K562 (cell line): Measurements from ENCODE around the gene MINDY4. TPM values are rescaled to one million over a fixed set of nuclear protein-coding genes. Genes with fewer than 3 reads are reported as not detected.

Experiments
- ATAC-seq: fragments of 200-7000 bp; cut with Tn5 transposase; 3 replicates; pipeline ENCODE4 v1.9.1; 2020; ENCODE audit warnings: moderate library complexity
- BruUV-seq: library from RNA; stranded (reverse); fragments of 400-500 nt; replicated peaks from 2 replicates; lab custom pipeline; 2021; lab: Mats Ljungman, UMichigan
- CTCF ChIA-PET: fragments of 300-600 bp; formaldehyde crosslinking; extraction: SDS; loops from one replicate; lab custom pipeline; 2021; ENCODE audit warnings: low intra/inter-chr PET ratio; lab: Yijun Ruan, JAX
- POLR2A ChIA-PET: fragments of 300-600, 350-650 bp; sonication (Branson Sonifier 250); formaldehyde crosslinking; extraction: SDS; loops from one replicate; lab custom pipeline; 2021; ENCODE audit warnings: antibody characterized with exemption, inconsistent platforms; lab: Yijun Ruan, JAX
- DNase-seq, 4 experiments: peaks; one replicate each; pipeline versions ENCODE4 v3.0.0 to v3.0.0-alpha.2; 2011 to 2018; ENCODE audit warnings: low spot score in 3 of 4, mixed read lengths in 3 of 4; ENCODE audit errors: extremely low read depth in 1 of 4
- FAIRE-seq: peaks from 2 replicates; lab custom pipeline; 2011; peaks lifted over from hg19 to GRCh38; lab: Jason Lieb, UNC
- H2AFZ ChIP-seq: 2 replicates; pipeline ENCODE4 v1.6.0; 2011; ENCODE audit warnings: low read depth, low read length, control low read depth, inconsistent platforms
- H3K27ac ChIP-seq: fragments of 200-600 bp; 3 replicates; pipeline ENCODE4 v1.8.0; 2011; ENCODE audit warnings: low read depth, mild to moderate bottlenecking, control low read depth, inconsistent platforms, low read length, moderate library complexity, mixed read lengths; ENCODE audit errors: extremely low read depth
- H3K27me3 ChIP-seq, 2 experiments: fragments of 300-600 bp in 1 of 2; 2 replicates in 1 of 2; 3 replicates in 1 of 2; pipeline versions ENCODE4 v1.6.0 to v1.8.0; 2011; ENCODE audit warnings: inconsistent platforms in 2 of 2, low read length in 2 of 2, mild to moderate bottlenecking in 1 of 2, mixed read lengths in 1 of 2, moderate library complexity in 1 of 2; ENCODE audit not compliant: control insufficient read depth in 2 of 2, insufficient read depth in 2 of 2
- H3K36me3 ChIP-seq: fragments of 300-600 bp; 3 replicates; pipeline ENCODE4 v1.8.0; 2011; ENCODE audit warnings: mild to moderate bottlenecking, low read length, inconsistent platforms; ENCODE audit not compliant: control insufficient read depth, insufficient read depth
- H3K4me1 ChIP-seq, 2 experiments: fragments of 200-600 bp in 1 of 2; replicated peaks in 1 of 2; 2 replicates in 1 of 2; 3 replicates in 1 of 2; pipeline versions ENCODE4 v1.5.1 to v1.8.0; 2011; ENCODE audit warnings: inconsistent platforms in 2 of 2, low read length in 2 of 2, mild to moderate bottlenecking in 1 of 2, mixed read lengths in 1 of 2, moderate library complexity in 1 of 2; ENCODE audit not compliant: control insufficient read depth in 2 of 2, insufficient read depth in 2 of 2
- H3K4me2 ChIP-seq: 2 replicates; pipeline ENCODE4 v1.6.1; 2011; ENCODE audit warnings: low read length, control low read depth, inconsistent platforms, mixed read lengths; ENCODE audit not compliant: insufficient read depth
- H3K4me3 ChIP-seq: fragments of 200-600 bp; sonication (generic), shearing (Covaris generic); 2 replicates; pipeline ENCODE4 v1.5.1; 2016; ENCODE audit warnings: control low read depth, inconsistent platforms
- H3K79me2 ChIP-seq: fragments of 200-600 bp; 3 replicates; pipeline ENCODE4 v1.8.0; 2011; ENCODE audit warnings: low read length, inconsistent platforms; ENCODE audit not compliant: control insufficient read depth, insufficient read depth
- H3K9ac ChIP-seq, 2 experiments: 2 replicates each; pipeline versions ENCODE4 v1.6.0 to v1.6.1; 2011; ENCODE audit warnings: low read depth in 2 of 2, low read length in 2 of 2, control low read depth in 1 of 2, inconsistent platforms in 1 of 2, mild to moderate bottlenecking in 1 of 2, mixed read lengths in 1 of 2; ENCODE audit not compliant: insufficient read depth in 1 of 2
- H3K9me1 ChIP-seq: one replicate; pipeline ENCODE4 v1.6.0; 2011; ENCODE audit warnings: inconsistent platforms, mild to moderate bottlenecking, low read length, moderate library complexity; ENCODE audit not compliant: control insufficient read depth, insufficient read depth
- H3K9me3 ChIP-seq: replicated peaks from 2 replicates; pipeline ENCODE4 v1.5.1; 2011; ENCODE audit warnings: low read depth, low read length, inconsistent platforms; ENCODE audit not compliant: control insufficient read depth, insufficient read depth
- H4K20me1 ChIP-seq: replicated peaks from 2 replicates; pipeline ENCODE4 v1.6.1; 2011; ENCODE audit warnings: low read length, inconsistent platforms, mixed read lengths; ENCODE audit not compliant: control insufficient read depth, insufficient read depth
- ARID3A ChIP-seq: IDR thresholded peaks from 2 replicates; pipeline ENCODE4 v1.6.1; 2012; ENCODE audit warnings: low read depth, low read length, improper control_type of control experiment, borderline replicate concordance
- CSDE1 ChIP-seq, 2 experiments: fragments of 450-650 bp; IDR thresholded peaks; 2 replicates each; pipeline ENCODE4 v1.6.1; 2016; ENCODE audit warnings: mild to moderate bottlenecking in 1 of 2
- DEAF1 ChIP-seq: fragments of 450-650 bp; formaldehyde crosslinking; IDR thresholded peaks from 2 replicates; pipeline ENCODE4 v1.4.0; 2020; ENCODE audit warnings: mild to moderate bottlenecking, moderate library complexity
- NR0B1 ChIP-seq: fragments of 450-650 bp; IDR thresholded peaks from one replicate; pipeline ENCODE4 v1.6.1; 2018; ENCODE audit warnings: mild to moderate bottlenecking, moderate library complexity; ENCODE audit not compliant: partially characterized antibody
- WGBS: fragments of 100-300 bp; shearing (Covaris generic); methylation state at CpG from one replicate; pipeline ENCODE4 v1.1.6; 2016; ENCODE audit warnings: low coverage, mixed read lengths; ENCODE audit not compliant: insufficient coverage; ENCODE audit errors: missing lambda C conversion rate; 5-methylcytosine and 5-hydroxymethylcytosine counted together
- in situ Hi-C: fragments of 300-500 bp; cut with MboI; formaldehyde crosslinking; loops from 4 replicates; pipeline ENCODE4 v1.15.0; 2018; ENCODE audit warnings: inconsistent platforms, mixed read lengths
- intact Hi-C: fragments of 100-400 bp; cut with micrococcal nuclease; formaldehyde crosslinking; loops from 2 replicates; pipeline ENCODE4 v1.14.2; 2022
- polyA plus RNA-seq, 8 experiments: library from polyadenylated mRNA; depleted of rRNA in 4 of 8; stranded (reverse) in 5 of 8; unstranded in 3 of 8; fragments of >200 nt; fragmentation: Nextera tagmentation in 2 of 8; fragmentation: Illumina TruSeq in 1 of 8; extraction: Ambion mirVana in 2 of 8; extraction: Trizol in 1 of 8; gene quantifications; 2 replicates each; pipeline versions ENCODE4 v1.2.1 to v1.2.3, GENCODE V29; 2011 to 2014; ENCODE audit warnings: inconsistent platforms in 1 of 8, missing spikeins in 1 of 8
- total RNA-seq, 7 experiments: library from RNA; depleted of rRNA in 6 of 7; stranded (reverse); fragments of >200 nt in 6 of 7; fragmentation: Illumina TruSeq in 2 of 7; extraction: Trizol in 2 of 7; gene quantifications; 2 replicates each; pipeline versions ENCODE4 v1.2.1 to v1.2.3, GENCODE V29; 2011 to 2021; ENCODE audit warnings: low replicate concordance in 1 of 7

The MINDY4 gene
- total and polyA plus RNA-seq, 9 of the 15 experiments (the other 6 are each of a cell fraction or from before 2014, with no cell fraction given): 2.1 to 16.7 (median 11.0) TPM

DNA sequence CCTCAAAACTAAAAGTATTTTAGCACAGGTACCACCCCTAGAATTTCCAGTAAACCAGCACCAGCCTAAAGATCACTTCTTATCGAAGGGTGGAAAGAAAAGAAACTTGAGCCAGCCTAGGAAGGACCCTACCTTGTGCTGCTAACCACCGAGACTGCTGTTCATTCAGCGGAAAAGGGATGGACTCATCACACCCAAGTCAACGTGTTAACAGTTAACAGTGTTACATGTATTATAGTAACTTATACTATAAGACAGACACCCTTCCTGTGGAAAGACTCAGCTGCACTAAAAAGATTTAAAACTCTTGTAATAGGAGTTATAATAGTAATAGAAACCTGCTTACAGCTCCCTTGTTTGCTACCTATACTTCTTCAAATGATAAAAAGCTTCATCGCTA, 39.8 kb downstream of the MINDY4 start:
- Histone ChIP-seq H3K4me1 (peaks cover 0 to 7% of the 10 kb centered on the region in 2 experiments; a peak in 3 of 5 replicates), H3K9me1 (peaks cover 4% of the 10 kb centered on the region), H3K9ac (no peak overlapping the region), H3K27me3 (no peaks in the 10 kb centered on the region), H3K4me2 (no peak overlapping the region), H2AFZ (no peak overlapping the region), H4K20me1 (peaks cover 4% of the 10 kb centered on the region; the same call in 1 of the 2 replicates), H3K79me2 (no peaks in the 10 kb centered on the region), H3K9me3 (no peaks in the 10 kb centered on the region), H3K27ac (no peak overlapping the region), H3K4me3 (no peak overlapping the region), H3K36me3 (peaks cover 8% of the 10 kb centered on the region; the same call in 2 of the 3 replicates)
- ATAC-seq (no peak), DNase-seq (no peak), FAIRE-seq (no peak)
- 75% methylated on average over 5 of the region's 5 CpGs for WGBS
- TF ChIP-seq DEAF1 (CRISPR knock-in tag): no peak
- intact Hi-C loops (no loop called here), in situ Hi-C loops (no loop called here)
- CTCF ChIA-PET: no interaction called here
- no TSS peak for BruUV-seq
- POLR2A ChIA-PET: no interaction called here

DNA sequence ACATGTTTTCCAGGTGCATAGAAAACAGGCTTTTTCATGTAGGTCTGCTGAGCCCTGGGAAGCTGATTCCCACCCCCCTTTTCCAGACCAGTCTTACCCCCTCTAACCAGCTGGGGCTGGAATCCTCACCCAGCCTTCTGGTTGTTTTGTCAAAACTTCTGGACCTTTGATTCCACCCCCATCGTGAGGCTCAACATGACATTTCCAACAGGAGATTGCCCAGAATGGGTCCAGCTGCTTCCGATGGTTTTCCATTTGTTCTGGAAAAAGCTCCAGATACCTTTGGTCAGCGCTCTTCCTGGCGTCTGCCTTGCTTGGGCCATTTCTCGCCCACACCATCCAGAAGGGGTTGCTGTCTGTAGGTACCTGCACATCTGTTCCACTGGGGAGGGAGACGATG, 41.5 kb downstream of the MINDY4 start:
- Histone ChIP-seq H3K9me3 (no peaks in the 10 kb centered on the region), H3K9ac (no peak overlapping the region), H3K36me3 (no peaks in the 10 kb centered on the region; the same call in 2 of the 3 replicates), H4K20me1 (peaks cover 4% of the 10 kb centered on the region; the same call in 1 of the 2 replicates), H2AFZ (no peak overlapping the region), H3K27me3 (no peaks in the 10 kb centered on the region), H3K27ac (no peak overlapping the region), H3K4me3 (no peak overlapping the region), H3K9me1 (no peaks in the 10 kb centered on the region), H3K4me2 (no peak overlapping the region), H3K79me2 (no peaks in the 10 kb centered on the region), H3K4me1 (no peaks in the 10 kb centered on the region)
- ATAC-seq (no peak), FAIRE-seq (no peak), DNase-seq (no peak)
- intact Hi-C loops (no loop called here), in situ Hi-C loops (no loop called here)
- WGBS: 83% methylated on average over 6 of the region's 6 CpGs
- POLR2A ChIA-PET: interaction anchor here (0.7 kb wide), 1 partner anchor 9 kb away, joined by 3 read pairs; no protein-coding TSS in a partner anchor
- TF ChIP-seq ARID3A: no peak
- no peak for TF ChIP-seq CSDE1 (IDR thresholded peaks at IDR 0.05)
- TF ChIP-seq NR0B1: no peak
- CTCF ChIA-PET: no interaction called here
- no TSS peak for BruUV-seq
